Measurements from ENCODE around the gene OCA2.
"Not testable (repeated sequence)": the region's sequence is repeated elsewhere in the genome, so short reads cannot be mapped to it uniquely, and the experiment has no call there.

OCA2 gene

GRCh38 chr15:27804569-27805260, 294.4 kb downstream of the OCA2 start:
- DNase-seq, result no peak

- no peak for DNase-seq
Measured at GRCh38 chr15:27798807-27799206, 300.3 kb downstream of the OCA2 start.

- DNase-seq, result no peak
Measured at GRCh38 chr15:27797765-27798164, 301.4 kb downstream of the OCA2 start.

DNA sequence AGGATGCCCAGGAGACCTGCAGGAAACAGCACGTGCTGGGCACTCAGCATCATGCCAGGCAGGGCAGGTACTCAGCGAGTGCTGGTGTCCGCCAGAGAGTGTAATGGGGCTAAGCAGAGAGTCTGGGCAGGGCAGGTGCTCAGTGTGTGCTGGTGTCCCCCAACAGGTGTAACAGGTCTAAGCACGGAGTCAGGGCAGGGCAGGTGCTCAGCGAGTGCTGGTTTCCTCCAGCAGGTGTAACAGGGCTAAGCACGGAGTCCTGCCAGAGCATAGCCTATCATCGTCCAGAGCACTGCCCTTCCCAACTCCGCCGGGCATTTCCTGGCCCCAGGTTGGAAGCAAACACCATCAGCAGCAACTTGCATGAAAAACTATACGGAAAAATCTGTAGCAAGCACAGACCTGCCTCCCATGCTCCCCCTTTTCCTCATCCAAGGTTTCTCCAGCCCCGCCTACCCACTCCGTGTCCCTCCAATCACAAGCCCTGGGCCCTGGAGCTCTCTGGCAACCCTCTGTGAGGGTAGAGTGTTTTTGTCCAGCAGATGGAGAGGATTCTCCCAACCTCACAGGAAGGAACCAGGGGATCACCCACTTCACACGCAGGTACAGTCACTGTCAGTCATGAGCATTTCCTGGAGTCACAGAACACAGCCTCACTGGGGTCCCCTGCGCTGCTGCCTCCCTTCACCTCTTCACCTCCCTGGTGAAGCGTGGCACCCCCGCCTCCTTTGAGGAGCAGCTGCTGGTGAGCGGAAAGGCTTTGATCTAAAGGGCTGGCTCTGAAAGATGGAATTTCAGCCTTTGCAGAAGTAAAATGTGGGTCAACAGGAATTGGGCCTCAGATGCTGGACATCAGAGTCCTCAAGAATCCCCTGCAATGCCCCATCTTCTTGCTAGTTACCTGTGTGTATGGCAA, 302.5 kb downstream of the OCA2 start:
- DNase-seq, result no peak

DNA sequence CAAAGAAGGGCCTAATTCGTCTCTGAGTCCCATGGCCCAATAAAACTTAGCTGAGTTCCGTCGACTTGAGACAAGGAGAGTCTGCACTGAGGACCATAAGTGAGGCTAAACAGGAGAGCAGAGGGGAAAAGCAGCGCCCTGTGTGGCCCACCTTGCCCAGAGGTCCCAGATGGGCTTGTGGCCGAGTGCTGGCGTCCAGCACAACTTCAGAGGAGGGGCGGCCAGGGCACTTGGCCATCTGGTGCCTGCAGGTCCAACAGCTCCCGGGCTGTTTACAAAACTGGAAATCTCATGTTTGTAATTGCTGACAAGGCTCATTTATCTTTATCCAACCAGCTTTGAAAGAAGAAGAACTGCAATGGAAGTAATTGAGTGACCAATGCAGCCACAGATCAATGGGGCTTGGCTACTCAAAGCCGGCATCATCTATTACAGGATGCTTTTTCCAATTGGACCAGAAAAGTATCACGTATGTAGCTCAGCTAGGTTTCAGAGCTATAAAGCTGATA, 306.3 kb downstream of the OCA2 start:
- no peak for DNase-seq

GRCh38 chr15:27790270-27790669, 308.8 kb downstream of the OCA2 start:
- DNase-seq, result no peak

DNA sequence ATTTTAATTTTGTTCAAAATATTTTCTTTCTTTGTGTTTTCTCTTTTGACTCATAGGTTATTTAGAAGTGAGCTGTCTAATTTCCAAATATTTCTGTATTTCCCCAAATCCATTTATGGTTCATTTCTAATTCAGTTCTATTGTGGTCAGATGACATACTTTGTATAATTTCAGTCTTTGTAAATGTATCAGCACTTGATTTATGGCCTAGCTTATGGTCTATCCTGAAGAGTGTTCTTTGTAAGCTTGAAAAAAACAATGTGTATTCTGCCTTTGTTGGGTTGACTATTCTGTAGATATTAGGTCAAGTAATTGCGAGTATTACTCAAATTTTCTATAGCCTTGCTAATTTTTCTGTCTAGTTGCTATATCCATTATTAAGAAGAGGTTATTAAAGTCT, 311.2 kb downstream of the OCA2 start:
- DNase-seq, result no peak

DNA sequence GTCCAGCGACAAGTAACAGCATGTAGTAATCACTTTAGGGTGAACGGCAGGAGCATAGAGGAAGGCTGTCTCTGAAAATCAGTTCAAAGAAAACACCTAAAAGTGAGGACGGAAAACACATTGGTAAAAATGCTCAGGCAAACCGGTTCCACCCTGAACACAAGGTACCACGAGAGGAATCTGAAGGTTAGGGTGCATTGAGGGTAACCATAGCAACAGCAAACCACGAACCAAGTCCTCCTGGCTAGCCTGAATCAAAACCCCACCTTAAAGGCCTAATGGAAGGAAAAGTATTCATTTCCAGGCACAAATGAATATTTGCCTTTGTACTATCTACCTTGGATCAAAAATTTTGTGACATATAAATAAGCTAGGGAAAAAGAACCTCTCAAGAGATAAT, 315.0 kb downstream of the OCA2 start:
- DNase-seq, result no peak

DNA sequence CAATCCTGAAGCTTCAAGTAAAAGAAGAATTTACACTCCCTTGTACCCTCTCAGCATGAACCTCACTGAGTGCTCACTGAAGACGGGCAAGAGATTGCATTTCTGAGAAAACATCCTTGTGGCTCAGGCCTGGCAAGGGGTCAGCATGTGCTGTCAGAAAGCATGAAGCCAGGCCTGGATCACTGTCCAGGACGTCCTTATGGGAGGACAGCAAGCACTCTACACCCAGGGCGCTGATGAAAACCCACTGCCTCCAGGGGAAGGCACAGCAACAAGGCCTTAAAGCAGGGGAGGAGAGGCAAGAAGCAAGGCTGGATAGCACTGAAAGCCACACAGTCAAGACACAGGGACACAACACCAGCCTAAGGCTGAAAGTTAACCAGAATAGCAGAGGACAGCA, 315.4 kb downstream of the OCA2 start:
- DNase-seq, result no peak

GRCh38 chr15:27782125-27782524, 317.0 kb downstream of the OCA2 start:
- no peak for DNase-seq

DNA sequence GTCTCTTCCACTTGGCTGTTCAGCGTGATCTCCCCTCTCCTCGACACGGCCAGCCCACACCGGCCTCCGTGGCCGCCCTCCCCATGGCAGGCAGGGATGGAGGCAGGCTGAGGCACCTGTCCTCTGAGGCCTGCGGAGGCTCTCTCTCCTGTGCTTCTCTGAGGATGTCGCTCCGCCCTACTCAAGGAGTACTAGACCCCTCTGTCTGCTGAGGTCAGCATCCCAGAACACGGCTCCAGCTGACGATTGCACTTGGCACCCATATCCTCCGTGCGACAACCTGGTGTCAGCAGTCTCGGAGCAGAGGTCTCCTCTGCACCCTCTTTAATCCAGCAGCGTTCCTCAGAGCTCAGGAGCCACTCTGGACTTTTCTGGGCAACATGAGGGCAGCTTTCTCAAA, 322.6 kb downstream of the OCA2 start:
- DNase-seq, result no peak

GRCh38 chr15:27774638-27775037, 324.5 kb downstream of the OCA2 start:
- DNase-seq, result no peak

- DNase-seq, result no peak
Measured at GRCh38 chr15:27774191-27774590, 324.9 kb downstream of the OCA2 start.

DNA sequence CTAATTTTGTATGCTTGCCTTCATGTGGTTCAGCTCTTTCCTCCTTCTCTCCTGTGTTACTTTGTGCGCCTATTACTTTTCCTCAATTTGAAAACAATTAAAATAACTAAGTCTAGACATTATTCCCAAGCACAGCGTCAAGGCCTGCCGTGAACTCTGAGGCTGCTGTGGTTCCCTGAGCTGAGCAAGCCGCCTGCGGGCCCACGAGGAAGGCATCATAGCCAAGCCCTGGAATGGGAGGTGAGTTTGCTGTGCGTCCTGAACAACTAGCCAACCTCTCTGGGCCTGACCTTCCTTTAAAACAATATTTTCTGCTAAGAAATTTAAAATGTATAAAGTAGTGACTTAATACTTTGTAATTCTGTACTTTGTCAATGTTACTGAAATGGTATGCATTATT, 327.2 kb downstream of the OCA2 start:
- DNase-seq, result no peak

DNA sequence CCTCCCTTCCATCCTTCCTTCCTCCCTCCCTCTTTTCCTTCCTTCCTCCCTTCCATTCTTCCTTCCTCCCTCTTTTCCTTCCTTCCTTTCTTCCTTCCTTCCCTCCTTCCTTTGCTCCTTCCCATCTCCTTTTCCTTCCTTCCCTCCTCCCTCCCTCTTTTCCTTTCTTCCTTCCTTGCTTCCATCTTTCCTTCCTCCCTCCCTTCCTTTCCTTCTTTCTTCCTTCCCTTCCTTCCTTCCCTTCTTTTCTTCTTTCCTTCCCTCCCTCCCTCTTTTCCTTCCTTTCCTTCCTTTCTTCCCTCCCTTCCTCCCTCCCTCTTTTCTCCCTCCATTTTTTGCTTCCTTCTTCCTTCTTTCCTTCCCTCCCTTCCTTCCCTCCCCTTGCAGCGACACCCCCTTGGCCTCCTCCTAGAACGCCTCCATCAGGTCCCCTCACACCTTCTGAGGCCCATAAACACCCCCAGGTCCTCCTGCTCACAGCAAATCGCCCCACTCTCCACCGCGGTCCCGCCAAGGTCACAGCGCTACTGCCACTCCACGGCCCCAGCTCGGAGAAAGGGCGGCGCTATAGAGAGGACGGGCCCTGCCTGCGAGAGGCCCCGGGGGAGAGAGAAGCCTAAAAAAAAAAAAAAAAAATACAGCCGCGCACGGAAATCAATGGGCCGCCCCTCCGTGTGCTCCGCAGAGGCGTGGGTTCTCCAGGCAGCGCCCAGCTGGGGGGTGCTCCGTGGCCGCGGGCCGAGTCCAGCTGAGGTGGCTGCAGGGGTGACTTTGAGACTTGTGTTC, 328.2 kb downstream of the OCA2 start:
- DNase-seq, result no peak

DNA sequence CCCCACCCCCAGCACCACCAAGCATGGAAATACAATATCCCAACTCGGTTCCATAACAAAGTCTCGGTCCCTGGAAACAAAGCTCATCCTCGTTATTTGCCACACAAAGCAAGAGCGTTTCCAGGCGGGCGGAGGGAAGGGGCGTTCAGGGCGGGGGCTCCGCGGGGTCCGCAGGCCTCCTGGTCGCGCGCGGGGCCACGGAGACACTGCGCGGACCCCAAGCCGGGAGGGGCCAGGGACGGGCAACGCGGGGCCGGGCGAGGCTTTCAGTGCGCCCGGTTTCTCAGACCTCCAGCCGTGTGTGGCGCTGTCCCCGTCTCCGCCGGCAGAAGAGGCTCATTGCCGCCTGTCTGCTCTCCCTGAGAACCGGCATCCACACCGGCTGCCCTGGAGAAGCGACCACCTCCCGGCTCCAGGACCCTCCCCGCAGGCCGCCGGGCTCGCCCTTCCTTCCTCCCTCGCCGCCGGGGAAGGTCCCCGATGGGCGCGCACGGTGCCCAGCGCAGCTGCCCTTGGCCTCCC, 329.0 kb downstream of the OCA2 start:
- no peak for DNase-seq

GRCh38 chr15:27769652-27770051, 329.5 kb downstream of the OCA2 start:
- no peak for DNase-seq

- no peak for DNase-seq
Measured at GRCh38 chr15:27768732-27769475, 330.2 kb downstream of the OCA2 start.

DNA sequence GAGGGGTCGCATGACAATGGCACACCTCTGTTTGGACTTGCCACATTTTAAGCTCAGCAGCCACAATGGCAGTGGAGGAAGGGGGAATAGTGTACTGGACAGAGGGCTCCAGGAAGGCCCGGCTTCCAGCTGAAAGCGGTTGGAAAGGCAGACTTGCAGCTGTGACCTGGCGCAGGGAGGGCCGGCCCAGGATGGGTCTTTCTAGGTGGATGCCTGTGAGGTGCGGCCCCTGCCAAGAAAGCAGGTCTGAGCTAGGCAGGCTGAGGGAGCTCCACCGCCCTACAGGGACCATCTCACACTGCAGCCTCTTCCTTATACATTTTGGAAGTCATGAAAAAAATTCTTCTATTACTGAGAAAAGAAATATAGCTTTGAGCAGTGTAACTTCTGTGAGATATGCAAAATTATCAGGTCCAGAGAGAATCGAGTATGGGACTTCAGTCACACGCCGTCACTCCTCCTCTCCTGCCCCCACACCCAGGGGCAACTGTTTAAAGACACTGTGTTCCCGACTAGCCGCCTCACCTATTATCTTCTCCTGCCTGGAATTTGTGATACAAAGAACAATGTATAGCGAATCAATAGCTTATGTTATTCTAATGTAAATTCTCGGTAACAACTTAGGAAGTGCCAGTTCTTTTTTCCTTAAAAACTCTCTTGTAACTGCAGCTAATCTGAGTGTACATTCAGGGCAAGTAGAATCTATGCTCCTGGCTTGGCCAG, 331.0 kb downstream of the OCA2 start:
- no peak for DNase-seq

- not testable (repeated sequence) for DNase-seq
Measured at GRCh38 chr15:27767430-27767829, 331.7 kb downstream of the OCA2 start.

GRCh38 chr15:27764339-27764738, 334.8 kb downstream of the OCA2 start:
- DNase-seq, result no peak

GRCh38 chr15:27763514-27763913, 335.6 kb downstream of the OCA2 start:
- no peak for DNase-seq

Data from activated CD8-positive, alpha-beta memory T cell treated with anti-CD3 and anti-CD28 coated beads for 24 hours (primary cell).